ENCODE measurements around the gene TBL1X. TPM values are rescaled to one million over a fixed set of nuclear protein-coding genes. Genes with fewer than 3 reads are reported as not detected.
A peak's percentile ranks its signal among the peaks of the same experiment; 100 is the strongest.
"Not testable (repeated sequence)": the region's sequence is repeated elsewhere in the genome, so short reads cannot be mapped to it uniquely, and the experiment has no call there.

The TBL1X gene
- total and polyA plus RNA-seq, 4 donors = 2.3 to 21.7 (median 13.3) TPM

DNA sequence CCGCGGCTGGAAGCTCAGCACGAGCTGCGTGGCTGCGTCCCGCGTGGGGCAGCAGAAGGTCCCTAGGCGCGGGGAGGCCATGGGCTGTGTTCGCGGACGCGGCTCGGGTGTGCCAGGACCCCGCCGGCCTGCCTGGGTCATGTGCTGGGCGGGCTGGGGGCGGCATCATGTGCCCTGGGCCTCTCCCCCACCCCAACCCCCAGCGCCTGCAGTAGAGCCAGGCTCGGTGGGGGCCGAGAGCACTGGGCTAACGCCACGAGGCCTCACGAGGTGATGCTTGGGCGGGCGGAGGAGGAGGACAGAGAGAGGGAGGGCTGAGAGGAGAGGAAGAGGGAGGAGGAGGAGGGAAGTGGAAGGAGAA lies 300.9 kb downstream of the TBL1X start, which contains the start of gene GPR143:
Gene GPR143 (minus strand): TSS at position 111 of the 361 bp plus-strand sequence. CDS start 30 bp downstream, at position 81.
- H3K9me3 ChIP-seq (ENCODE audit: control insufficient read depth in 4 of 4, insufficient read depth in 3 of 4, low read length in 3 of 4) = peaks cover 0 to 12% (median 0%) of the 10 kb centered on the region in 4 donors
- TF ChIP-seq CTCF (IDR thresholded peaks at IDR 0.05; ENCODE audit: control extremely low read depth, extremely low read depth) = no peak
- 21 to 28% methylated on average over 9 to 26 of the region's 26 CpGs for WGBS, 2 donors
- peak in 1 of 3 donors; percentile 24 for DNase-seq
- no peaks in the 10 kb centered on the region for H3K36me3 ChIP-seq (ENCODE audit: control insufficient read depth in 4 of 4, insufficient read depth in 4 of 4, low read length in 4 of 4)
- ATAC-seq (ENCODE audit: insufficient read depth, low FRiP score) = no peak
- H3K27me3 ChIP-seq (ENCODE audit: control insufficient read depth in 3 of 3, insufficient read depth in 3 of 3, low read length in 2 of 3) = peaks cover 10% of the 10 kb centered on the region in 3 donors
- H3K4me3 ChIP-seq = no peak within 1 kb of the TSS
- no peak within 1 kb of the TSS for H3K27ac ChIP-seq (ENCODE audit: low read depth in 1 of 2, low read length in 1 of 2)
- H3K9ac ChIP-seq (ENCODE audit: insufficient read depth in 1 of 2, low read length in 2 of 2) = no peak within 1 kb of the TSS
- peaks cover 0 to 10% (median 0%) of the 10 kb centered on the region in 5 donors for H3K4me1 ChIP-seq (ENCODE audit: control insufficient read depth in 5 of 5, insufficient read depth in 5 of 5, low read length in 5 of 5)

GRCh38 chrX:9767375-9767774 lies 302.5 kb downstream of the TBL1X start:
- Histone ChIP-seq H3K4me1 (ENCODE audit: control insufficient read depth in 5 of 5, insufficient read depth in 5 of 5, low read length in 5 of 5) (peaks cover 0 to 10% (median 0%) of the 10 kb centered on the region in 5 donors), H3K27me3 (ENCODE audit: control insufficient read depth in 3 of 3, insufficient read depth in 3 of 3, low read length in 2 of 3) (peaks cover 9 to 10% (median 10%) of the 10 kb centered on the region in 3 donors), H3K36me3 (ENCODE audit: control insufficient read depth in 4 of 4, insufficient read depth in 4 of 4, low read length in 4 of 4) (no peaks in the 10 kb centered on the region), H3K9ac (ENCODE audit: insufficient read depth in 1 of 2, low read length in 2 of 2) (no peak overlapping the region), H3K27ac (ENCODE audit: low read depth in 1 of 2, low read length in 1 of 2) (no peak overlapping the region), H3K9me3 (ENCODE audit: control insufficient read depth in 4 of 4, insufficient read depth in 3 of 4, low read length in 3 of 4) (peaks cover 0 to 12% (median 0%) of the 10 kb centered on the region in 4 donors), H3K4me3 (no peak overlapping the region)
- no peak for ATAC-seq (ENCODE audit: insufficient read depth, low FRiP score)
- 42 to 47% methylated on average over 6 of the region's 6 CpGs for WGBS, 2 donors
- TF ChIP-seq CTCF (IDR thresholded peaks at IDR 0.05; ENCODE audit: control extremely low read depth, extremely low read depth) = no peak
- peak; percentile 63 to 82 (median 67) for DNase-seq

DNA sequence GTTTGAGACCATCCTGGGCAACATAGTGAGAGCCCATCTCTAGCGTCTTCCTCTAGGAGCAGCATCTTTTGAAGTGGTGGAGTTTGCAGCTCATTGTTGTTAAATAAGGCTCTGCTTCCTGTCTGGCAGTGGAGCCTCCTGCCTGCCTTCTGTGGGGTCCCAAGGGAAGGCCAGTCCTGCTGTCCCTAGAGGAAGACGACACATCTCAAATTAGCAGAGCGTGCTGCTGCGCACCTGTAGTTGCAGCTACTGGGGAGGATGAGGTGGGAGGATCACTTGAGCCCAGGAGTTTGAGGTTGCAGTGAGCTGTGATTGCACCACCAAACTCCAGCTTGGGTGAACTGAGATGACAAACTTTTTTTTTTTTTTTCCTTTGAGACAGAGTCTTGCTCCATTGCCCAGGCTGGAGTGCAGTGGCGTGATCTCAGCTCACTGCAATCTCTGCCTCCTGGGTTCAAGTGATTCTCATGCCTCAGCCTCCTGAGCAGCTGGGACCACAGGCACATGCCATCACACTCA lies 303.5 kb downstream of the TBL1X start:
- Histone ChIP-seq H3K27me3 (ENCODE audit: control insufficient read depth in 3 of 3, insufficient read depth in 3 of 3, low read length in 2 of 3) (peaks cover 10 to 11% (median 10%) of the 10 kb centered on the region in 3 donors), H3K9me3 (ENCODE audit: control insufficient read depth in 4 of 4, insufficient read depth in 3 of 4, low read length in 3 of 4) (peaks cover 0 to 12% (median 0%) of the 10 kb centered on the region in 4 donors)
- not testable (repeated sequence) for H3K36me3 ChIP-seq (ENCODE audit: control insufficient read depth in 4 of 4, insufficient read depth in 4 of 4, low read length in 4 of 4); H3K4me1 ChIP-seq (ENCODE audit: control insufficient read depth in 5 of 5, insufficient read depth in 5 of 5, low read length in 5 of 5); H3K27ac ChIP-seq (ENCODE audit: low read depth in 1 of 2, low read length in 1 of 2); H3K9ac ChIP-seq (ENCODE audit: insufficient read depth in 1 of 2, low read length in 2 of 2); ATAC-seq (ENCODE audit: insufficient read depth, low FRiP score); H3K4me3 ChIP-seq
- peak in 1 of 3 donors; percentile 14 for DNase-seq
- 68 to 78% methylated on average over 4 to 5 of the region's 5 CpGs for WGBS, 2 donors

GRCh38 chrX:9770319-9770718 lies 305.5 kb downstream of the TBL1X start:
- DNase-seq (no peak), ATAC-seq (ENCODE audit: insufficient read depth, low FRiP score) (no peak)
- Histone ChIP-seq H3K4me3 (no peak overlapping the region), H3K9me3 (ENCODE audit: control insufficient read depth in 4 of 4, insufficient read depth in 3 of 4, low read length in 3 of 4) (peaks cover 0 to 9% (median 0%) of the 10 kb centered on the region in 4 donors), H3K27ac (ENCODE audit: low read depth in 1 of 2, low read length in 1 of 2) (peak overlapping the region in 1 of 2 donors; percentile 3), H3K4me1 (ENCODE audit: control insufficient read depth in 5 of 5, insufficient read depth in 5 of 5, low read length in 5 of 5) (peaks cover 0 to 6% (median 0%) of the 10 kb centered on the region in 5 donors), H3K36me3 (ENCODE audit: control insufficient read depth in 4 of 4, insufficient read depth in 4 of 4, low read length in 4 of 4) (no peaks in the 10 kb centered on the region), H3K9ac (ENCODE audit: insufficient read depth in 1 of 2, low read length in 2 of 2) (no peak overlapping the region), H3K27me3 (ENCODE audit: control insufficient read depth in 3 of 3, insufficient read depth in 3 of 3, low read length in 2 of 3) (peaks cover 8 to 12% (median 11%) of the 10 kb centered on the region in 3 donors)
- WGBS, 2 donors = 47 to 73% methylated on average over 1 of the region's 1 CpG
- TF ChIP-seq CTCF (IDR thresholded peaks at IDR 0.05; ENCODE audit: control extremely low read depth, extremely low read depth) = no peak
